Stimulated activated CD4-positive, alpha-beta T cell treated with anti-CD3 and anti-CD28 coated beads, Interleukin-4, amount 100 ng/mL, for 48 hours (primary cell): ENCODE data around the gene MIDN.

Source experiments
- DNase-seq, 2 donors: peaks; one replicate each; pipeline ENCODE4 v3.0.0-alpha.2; 2020; ENCODE audit warnings: low read depth in 2 of 2

Gene MIDN

DNA sequence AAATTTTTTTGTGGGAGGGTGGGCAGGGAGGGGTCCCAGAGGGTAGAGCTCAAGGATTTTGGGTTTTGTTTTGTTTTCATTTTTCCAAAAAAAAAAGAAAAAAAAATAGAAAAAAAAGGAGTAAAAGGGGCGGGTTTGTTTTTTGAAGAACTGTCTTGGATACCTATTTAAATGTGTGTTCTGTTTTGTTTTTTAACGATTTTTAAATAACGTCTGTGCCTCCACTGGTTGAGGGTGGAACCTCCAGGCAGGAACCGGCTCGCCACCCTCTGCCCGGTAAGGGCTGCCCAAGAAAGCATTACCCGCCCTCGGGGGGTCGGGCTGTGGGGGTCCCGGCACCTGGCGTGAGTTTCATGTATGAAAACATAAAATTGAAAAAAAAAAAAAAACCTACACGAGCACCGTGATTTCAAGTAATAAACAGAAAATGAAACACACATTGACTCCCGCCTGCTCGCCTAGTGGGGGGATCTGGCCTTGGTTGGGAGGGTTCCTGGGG is 10.4 kb downstream of the MIDN start:
- no peak for DNase-seq

GRCh38 chr19:1259206-1259875 is 11.0 kb downstream of the MIDN start:
- DNase-seq: peak in 1 of 2 donors; percentile 67

GRCh38 chr19:1259876-1260748 is 11.7 kb downstream of the MIDN start:
- DNase-seq: no peak

DNA sequence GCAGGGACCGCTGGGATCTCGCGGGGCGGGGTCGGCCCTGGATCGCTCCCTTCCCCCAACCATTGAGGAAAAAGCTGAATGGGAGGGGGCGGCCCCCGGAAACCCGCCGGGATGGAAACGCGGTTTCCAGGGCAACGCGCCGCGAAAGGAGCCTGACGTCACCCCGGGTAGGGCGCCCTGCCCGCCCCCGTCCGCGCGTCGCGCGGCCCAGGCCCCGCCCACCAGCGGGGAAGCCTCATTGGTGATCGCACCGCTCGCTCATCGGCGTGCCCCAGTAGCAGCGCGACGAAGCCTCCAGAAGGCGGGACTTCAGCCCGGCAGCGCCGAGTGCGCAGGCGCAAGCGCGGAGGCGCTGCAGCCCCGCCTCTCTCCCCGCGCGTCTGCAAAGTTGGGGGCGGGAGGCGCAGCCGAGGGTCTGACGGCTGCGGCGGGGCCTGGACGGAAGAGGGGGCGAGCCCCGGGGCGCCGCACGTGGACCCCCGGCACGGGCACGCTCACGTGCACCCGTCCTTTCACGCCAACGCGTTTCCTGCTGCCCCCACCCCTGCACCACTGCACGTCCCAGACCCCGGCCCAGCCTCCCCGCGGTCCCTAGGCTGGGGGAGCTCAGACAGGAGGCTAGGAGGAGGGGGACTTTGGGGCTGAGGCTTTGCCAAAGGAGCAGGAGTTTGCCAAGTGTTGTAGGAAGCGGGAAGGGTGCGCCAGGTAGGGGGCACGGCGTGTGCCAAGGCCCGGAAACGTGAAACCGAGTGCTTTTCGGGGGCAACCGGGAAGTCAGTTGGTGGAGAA is 12.6 kb downstream of the MIDN start:
- peak; percentile 94 for DNase-seq

GRCh38 chr19:1261538-1261797 is 13.1 kb downstream of the MIDN start:
- no peak for DNase-seq

- DNase-seq: no peak
Measured at GRCh38 chr19:1261798-1262622, 13.6 kb downstream of the MIDN start.

DNA sequence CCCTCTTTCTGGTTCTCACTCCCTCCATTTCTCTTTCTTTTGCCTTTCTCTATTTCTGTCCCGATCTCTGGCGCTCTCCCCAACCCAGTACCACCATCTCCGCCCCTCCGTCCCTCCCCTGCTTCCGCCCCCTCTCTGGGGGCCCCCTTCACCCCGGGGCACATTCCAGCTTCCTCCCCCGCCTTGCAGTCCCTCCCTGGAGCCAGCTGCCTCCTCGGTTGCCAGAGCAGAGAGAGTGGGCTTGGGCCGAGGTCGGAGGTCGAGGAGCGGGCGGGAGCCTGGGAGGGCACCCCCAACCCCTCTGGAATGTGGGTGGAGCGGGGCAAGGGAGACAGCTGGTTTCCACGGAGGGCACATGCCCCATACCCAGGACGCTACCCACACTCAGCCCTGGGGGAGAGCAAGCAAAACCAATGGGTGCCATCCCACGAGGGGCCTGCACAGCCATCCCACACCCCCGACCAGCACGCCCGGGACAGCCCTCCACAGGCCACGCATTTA is 14.3 kb downstream of the MIDN start:
- no peak for DNase-seq

DNA sequence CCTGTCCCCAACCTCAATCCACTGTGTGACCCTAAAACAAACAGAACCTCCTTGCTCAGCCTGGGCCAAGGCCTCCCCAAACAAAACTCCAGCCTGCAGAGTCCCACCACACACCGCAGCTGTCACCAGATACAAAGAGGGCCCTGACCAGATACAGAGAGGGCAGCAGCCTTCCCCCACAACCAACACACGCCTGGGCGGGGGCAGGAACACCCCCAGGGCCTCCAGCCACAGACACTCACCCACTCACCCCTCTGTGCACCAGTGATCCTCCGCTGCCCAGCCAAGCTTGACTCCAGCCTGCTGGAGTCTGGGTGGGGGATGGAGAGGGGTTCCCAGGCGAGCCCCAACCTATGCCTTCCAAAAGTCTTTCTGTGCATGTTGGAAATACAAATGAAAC is 14.8 kb downstream of the MIDN start:
- no peak for DNase-seq

- DNase-seq: no peak
Measured at GRCh38 chr19:1264801-1265614, 16.6 kb downstream of the MIDN start.

DNA sequence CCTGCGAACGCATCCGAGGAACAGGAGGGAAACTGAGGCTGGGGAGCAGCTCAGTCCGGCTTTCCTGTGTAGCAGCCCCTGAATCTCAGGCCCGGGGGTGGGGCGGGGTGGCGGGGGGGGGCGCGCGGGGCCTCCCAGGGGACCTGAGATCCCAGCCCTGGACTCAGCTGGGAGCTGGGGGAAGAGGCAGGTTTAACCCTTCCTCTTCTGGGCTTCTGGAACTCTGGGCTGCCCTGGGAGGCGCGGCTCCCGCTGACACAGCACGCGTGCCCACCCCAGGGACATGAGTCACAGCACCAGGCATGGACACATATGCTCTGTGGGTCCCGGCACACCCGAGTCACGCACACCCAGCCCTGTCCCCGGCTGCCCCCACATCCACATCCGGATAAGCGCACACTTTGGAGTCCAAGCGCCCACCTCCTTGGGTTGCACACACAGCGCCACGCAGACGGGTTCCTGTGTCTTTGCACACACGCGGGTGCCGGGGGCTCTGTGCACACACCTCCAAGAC is 17.3 kb downstream of the MIDN start:
- DNase-seq: no peak

- DNase-seq: peak; percentile 80
Measured at GRCh38 chr19:1266129-1266915, 17.9 kb downstream of the MIDN start.

- peak in 1 of 2 donors; percentile 55 for DNase-seq
Measured at GRCh38 chr19:1266916-1267476, 18.6 kb downstream of the MIDN start.

DNA sequence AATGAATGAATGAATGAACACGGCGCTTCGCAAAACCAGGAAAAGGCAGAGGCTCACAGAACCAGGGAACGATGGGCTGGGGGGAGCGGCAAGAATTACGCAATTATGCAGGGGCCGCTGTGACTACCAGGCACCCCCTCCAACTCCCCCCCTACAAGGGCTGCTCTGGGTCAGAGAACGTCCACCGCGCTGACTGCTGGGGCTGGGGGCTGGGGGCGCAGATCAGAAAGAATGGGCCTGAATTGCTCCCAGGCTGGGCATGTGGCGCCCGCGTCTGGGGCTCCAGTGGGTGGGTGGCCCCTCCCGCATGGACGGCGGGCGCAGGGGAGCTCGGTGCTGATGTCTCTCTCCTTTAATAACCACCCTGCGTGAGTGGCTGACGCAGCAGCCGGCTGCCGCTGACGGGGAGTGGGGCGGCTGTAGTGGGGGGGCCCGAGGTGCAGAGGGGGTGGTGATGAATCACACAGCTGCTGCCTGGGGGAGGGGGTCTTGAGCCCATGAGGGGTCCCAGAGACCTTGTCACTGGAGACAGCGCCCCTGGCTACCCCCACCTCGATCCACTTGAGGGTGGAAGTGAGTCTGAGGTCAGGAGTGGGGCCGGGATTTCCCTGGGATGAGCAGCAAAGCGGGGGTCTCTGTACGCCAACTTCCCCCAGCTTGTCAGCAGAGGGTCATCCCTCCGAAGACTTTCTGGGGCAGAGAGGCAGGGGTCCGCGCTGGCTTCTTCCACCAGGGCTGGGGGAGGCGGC is 19.3 kb downstream of the MIDN start:
- DNase-seq: no peak

GRCh38 chr19:1268226-1269064 is 20.1 kb downstream of the MIDN start:
- no peak for DNase-seq

DNA sequence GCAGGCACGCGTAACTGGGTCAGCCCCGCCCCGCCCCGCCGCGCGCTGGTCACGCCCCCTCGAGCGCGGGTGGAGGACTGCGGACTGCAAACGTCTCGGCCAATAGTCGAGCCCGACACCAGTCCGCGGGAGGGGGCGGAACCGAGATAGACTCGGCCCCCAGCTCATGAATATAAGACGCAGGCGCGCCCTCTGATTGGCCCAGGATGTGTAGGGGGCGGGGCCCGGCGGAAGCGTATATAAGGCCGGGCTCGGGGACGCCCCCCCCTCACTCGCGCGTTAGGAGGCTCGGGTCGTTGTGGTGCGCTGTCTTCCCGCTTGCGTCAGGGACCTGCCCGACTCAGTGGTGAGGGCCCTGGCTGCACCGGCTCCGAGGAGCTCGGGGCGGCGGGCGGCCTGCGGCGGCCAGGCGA is 20.7 kb downstream of the MIDN start, which contains the start of gene CIRBP:
Gene CIRBP (plus strand): TSS at position 268 of the 413 bp plus-strand sequence. CDS start 1,602 bp downstream, outside the sequence.
- DNase-seq: peak; percentile 99

GRCh38 chr19:1269478-1270212 is 21.3 kb downstream of the MIDN start:
- peak; percentile 79 to 83 for DNase-seq
